H9 (cell line): ENCODE results near the gene ECHDC3. TPM values are rescaled to one million over a fixed set of nuclear protein-coding genes. Genes with fewer than 3 reads are reported as not detected.

ENCODE experiments used
- DNase-seq: peaks from one replicate; pipeline ENCODE4 v3.0.0-alpha.2; 2017
- H2AFZ ChIP-seq: one replicate; pipeline ENCODE4 v1.6.1; 2013; ENCODE audit warnings: mild to moderate bottlenecking, low read length, control low read depth, moderate library complexity
- H2AK5ac ChIP-seq: 2 replicates; pipeline ENCODE4 v1.6.1; 2013; ENCODE audit warnings: low read length, control low read depth, mixed read lengths; ENCODE audit not compliant: insufficient read length
- H2BK120ac ChIP-seq: one replicate; pipeline ENCODE4 v1.6.1; 2013; ENCODE audit warnings: low read depth, mild to moderate bottlenecking, low read length, control low read depth, inconsistent platforms; ENCODE audit not compliant: poor library complexity, severe bottlenecking
- H2BK12ac ChIP-seq: 2 replicates; pipeline ENCODE4 v1.6.1; 2013; ENCODE audit warnings: low read length, control low read depth, mixed read lengths, low read depth; ENCODE audit not compliant: insufficient read length
- H2BK15ac ChIP-seq: 2 replicates; pipeline ENCODE4 v1.6.1; 2013; ENCODE audit warnings: low read depth, low read length, control low read depth
- H2BK20ac ChIP-seq: one replicate; pipeline ENCODE4 v1.6.1; 2013; ENCODE audit warnings: low read depth, mild to moderate bottlenecking, low read length, control low read depth, inconsistent platforms; ENCODE audit not compliant: poor library complexity, severe bottlenecking
- H2BK5ac ChIP-seq: 2 replicates; pipeline ENCODE4 v1.6.1; 2013; ENCODE audit warnings: low read length, control low read depth, mixed read lengths; ENCODE audit not compliant: insufficient read length
- H3K14ac ChIP-seq: 2 replicates; pipeline ENCODE4 v1.6.1; 2013; ENCODE audit warnings: low read length, control low read depth; ENCODE audit not compliant: insufficient read depth
- H3K18ac ChIP-seq: 2 replicates; pipeline ENCODE4 v1.6.1; 2013; ENCODE audit warnings: low read depth, mild to moderate bottlenecking, mixed read lengths, low read length, control low read depth; ENCODE audit not compliant: insufficient read length
- H3K23ac ChIP-seq: 2 replicates; pipeline ENCODE4 v1.6.1; 2013; ENCODE audit warnings: low read length, control low read depth, mixed read lengths, low read depth; ENCODE audit not compliant: insufficient read length
- H3K23me2 ChIP-seq: 2 replicates; pipeline ENCODE4 v1.6.1; 2013; ENCODE audit warnings: low read depth, mild to moderate bottlenecking, mixed read lengths, low read length, control low read depth; ENCODE audit not compliant: insufficient read length, poor library complexity, severe bottlenecking
- H3K27ac ChIP-seq: 2 replicates; pipeline ENCODE4 v1.5.1; 2013; ENCODE audit warnings: low read length, control low read depth, mixed read lengths, low read depth; ENCODE audit not compliant: insufficient read length
- H3K27me3 ChIP-seq: 2 replicates; pipeline ENCODE4 v1.6.1; 2013; ENCODE audit warnings: low read length, control low read depth, inconsistent platforms; ENCODE audit not compliant: insufficient read depth
- H3K4ac ChIP-seq: 2 replicates; pipeline ENCODE4 v1.6.1; 2013; ENCODE audit warnings: low read depth, mild to moderate bottlenecking, control low read depth, inconsistent platforms, low read length, moderate library complexity
- H3K4me1 ChIP-seq: 2 replicates; pipeline ENCODE4 v1.6.1; 2013; ENCODE audit warnings: low read length, control low read depth, inconsistent platforms; ENCODE audit not compliant: insufficient read depth
- H3K4me2 ChIP-seq: 2 replicates; pipeline ENCODE4 v1.6.1; 2013; ENCODE audit warnings: low read length, control low read depth, mixed read lengths; ENCODE audit not compliant: insufficient read length, insufficient read depth
- H3K56ac ChIP-seq: 2 replicates; pipeline ENCODE4 v1.6.1; 2013; ENCODE audit warnings: low read depth, mild to moderate bottlenecking, mixed read lengths, low read length, control low read depth; ENCODE audit not compliant: insufficient read length
- H3K79me1 ChIP-seq: 2 replicates; pipeline ENCODE4 v1.6.1; 2013; ENCODE audit warnings: low read depth, mild to moderate bottlenecking, moderate library complexity, low read length, control low read depth, inconsistent platforms; ENCODE audit not compliant: insufficient read depth, poor library complexity, severe bottlenecking
- H3K79me2 ChIP-seq: 2 replicates; pipeline ENCODE4 v1.6.1; 2013; ENCODE audit warnings: low read length, control low read depth, inconsistent platforms; ENCODE audit not compliant: insufficient read depth
- H3K9ac ChIP-seq: 2 replicates; pipeline ENCODE4 v1.6.1; 2013; ENCODE audit warnings: low read length, control low read depth, mixed read lengths; ENCODE audit not compliant: insufficient read length; ENCODE audit errors: extremely low read depth
- H3K9me3 ChIP-seq: one replicate; pipeline ENCODE4 v1.6.1; 2013; ENCODE audit warnings: low read depth, low read length, inconsistent platforms; ENCODE audit not compliant: control insufficient read depth
- H3T11ph ChIP-seq: one replicate; pipeline ENCODE4 v1.6.1; 2013; ENCODE audit warnings: mild to moderate bottlenecking, low read length, control low read depth, inconsistent platforms
- H4K20me1 ChIP-seq: one replicate; pipeline ENCODE4 v1.6.1; 2013; ENCODE audit not compliant: control insufficient read depth, insufficient read length, insufficient read depth
- H4K5ac ChIP-seq: 2 replicates; pipeline ENCODE4 v1.6.1; 2013; ENCODE audit warnings: low read depth, mild to moderate bottlenecking, mixed read lengths, low read length, control low read depth; ENCODE audit not compliant: insufficient read length
- H4K8ac ChIP-seq: replicated peaks from 2 replicates; pipeline ENCODE4 v1.6.1; 2013; ENCODE audit warnings: low read length, control low read depth, mixed read lengths, low read depth; ENCODE audit not compliant: insufficient read length
- H4K91ac ChIP-seq: 2 replicates; pipeline ENCODE4 v1.6.1; 2013; ENCODE audit warnings: low read depth, mild to moderate bottlenecking, moderate library complexity, mixed read lengths, low read length, control low read depth; ENCODE audit not compliant: insufficient read length
- H3K27ac Mint-ChIP-seq, 3 experiments: 2 replicates in 2 of 3; 3 replicates in 1 of 3; pipeline ENCODE4 v1.8.0; 2020 to 2021; ENCODE audit warnings: mixed read lengths in 3 of 3, mild to moderate bottlenecking in 1 of 3, moderate library complexity in 1 of 3
- H3K27me3 Mint-ChIP-seq: 2 replicates; pipeline ENCODE4 v1.8.0; 2021; ENCODE audit warnings: low read depth, mild to moderate bottlenecking, moderate library complexity, mixed read lengths
- H3K36me3 Mint-ChIP-seq, 3 experiments: 2 replicates in 2 of 3; 3 replicates in 1 of 3; pipeline ENCODE4 v1.8.0; 2020 to 2021; ENCODE audit warnings: low read depth in 3 of 3, mixed read lengths in 3 of 3; ENCODE audit not compliant: insufficient read depth in 1 of 3
- H3K4me1 Mint-ChIP-seq, 2 experiments: 2 replicates each; pipeline ENCODE4 v1.8.0; 2020; ENCODE audit warnings: mixed read lengths in 2 of 2
- H3K4me3 Mint-ChIP-seq, 2 experiments: 2 replicates in 1 of 2; 3 replicates in 1 of 2; pipeline ENCODE4 v1.8.0; 2020 to 2021; ENCODE audit warnings: mild to moderate bottlenecking in 2 of 2, mixed read lengths in 2 of 2, moderate library complexity in 1 of 2
- H3K9me3 Mint-ChIP-seq, 2 experiments: 2 replicates in 1 of 2; 3 replicates in 1 of 2; pipeline ENCODE4 v1.8.0; 2020; ENCODE audit warnings: mild to moderate bottlenecking in 2 of 2, mixed read lengths in 2 of 2, moderate library complexity in 1 of 2
- WGBS: extraction: QIAGEN DNeasy Blood & Tissue Kit; methylation state at CpG from one replicate; pipeline ENCODE4 v1.1.7; 2013; ENCODE audit warnings: missing lambda C conversion rate, low lambda C conversion rate, mixed read lengths; ENCODE audit not compliant: insufficient read length; ENCODE audit errors: extremely low coverage; 5-methylcytosine and 5-hydroxymethylcytosine counted together
- total RNA-seq: library from RNA; stranded (reverse); gene quantifications from 2 replicates; pipeline ENCODE4 v1.2.1, GENCODE V29; 2021
- TF ChIP-seq, protein P1 (sequence below): fragments of 200-600 bp; sonication (generic); conservative IDR thresholded peaks from 3 replicates; pipeline ENCODE4 v1.8.0; 2021; ENCODE audit warnings: antibody characterized with exemption, mild to moderate bottlenecking

ECHDC3 gene
- total RNA-seq, 1 experiment from 2014 or later: 9.3 TPM

DNA sequence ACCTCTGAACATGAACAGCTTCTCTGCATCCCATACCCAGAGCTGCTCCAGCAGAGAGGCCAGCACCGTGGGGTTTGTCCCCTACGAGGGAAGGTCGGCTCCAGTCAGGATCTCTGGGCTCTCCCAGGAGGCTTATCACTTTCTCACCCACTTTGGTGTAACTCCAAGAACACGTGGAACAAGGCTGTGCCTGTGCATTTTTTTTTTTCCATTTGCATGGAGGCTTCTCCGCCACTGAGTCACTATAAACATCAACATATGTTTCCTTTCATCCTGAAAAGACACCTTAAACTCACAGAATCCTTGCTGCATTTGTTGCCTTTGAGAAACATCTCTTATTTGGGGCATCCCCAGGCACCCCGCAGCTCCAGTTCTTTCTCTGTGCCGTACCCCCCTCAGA, 29.4 kb upstream of the ECHDC3 start:
- H3K27me3 Mint-ChIP-seq: no peaks in the 10 kb centered on the region; the same call in none of the 2 replicates
- peaks cover 3 to 6% of the 10 kb centered on the region in 2 experiments for H3K9me3 Mint-ChIP-seq
- Histone ChIP-seq H3T11ph (no peak overlapping the region), H4K5ac (no peak overlapping the region), H2AK5ac (no peak overlapping the region), H4K8ac (no peak overlapping the region), H3K56ac (no peak overlapping the region), H3K4ac (no peak overlapping the region), H2BK15ac (no peak overlapping the region), H4K91ac (no peak overlapping the region), H2BK120ac (no peak overlapping the region), H3K79me1 (no peaks in the 10 kb centered on the region), H3K9ac (no peak overlapping the region), H2BK12ac (no peak overlapping the region), H3K4me1 (no peaks in the 10 kb centered on the region), H3K4me2 (no peak overlapping the region), H3K27ac (no peak overlapping the region), H2BK20ac (no peak overlapping the region), H3K79me2 (no peaks in the 10 kb centered on the region), H3K18ac (no peak overlapping the region), H2AFZ (no peak overlapping the region), H3K9me3 (no peaks in the 10 kb centered on the region), H3K23ac (no peak overlapping the region), H3K14ac (no peak overlapping the region), H4K20me1 (no peaks in the 10 kb centered on the region), H3K27me3 (no peaks in the 10 kb centered on the region), H2BK5ac (no peak overlapping the region), H3K23me2 (no peaks in the 10 kb centered on the region)
- H3K36me3 Mint-ChIP-seq: peaks cover 0 to 3% (median 0%) of the 10 kb centered on the region in 3 experiments; a peak in 1 of 7 replicates
- peaks cover 3 to 7% of the 10 kb centered on the region in 2 experiments; a peak in 1 of 4 replicates for H3K4me1 Mint-ChIP-seq
- no peak overlapping the region for H3K27ac Mint-ChIP-seq
- no peak overlapping the region for H3K4me3 Mint-ChIP-seq
- TF ChIP-seq, protein P1, sequence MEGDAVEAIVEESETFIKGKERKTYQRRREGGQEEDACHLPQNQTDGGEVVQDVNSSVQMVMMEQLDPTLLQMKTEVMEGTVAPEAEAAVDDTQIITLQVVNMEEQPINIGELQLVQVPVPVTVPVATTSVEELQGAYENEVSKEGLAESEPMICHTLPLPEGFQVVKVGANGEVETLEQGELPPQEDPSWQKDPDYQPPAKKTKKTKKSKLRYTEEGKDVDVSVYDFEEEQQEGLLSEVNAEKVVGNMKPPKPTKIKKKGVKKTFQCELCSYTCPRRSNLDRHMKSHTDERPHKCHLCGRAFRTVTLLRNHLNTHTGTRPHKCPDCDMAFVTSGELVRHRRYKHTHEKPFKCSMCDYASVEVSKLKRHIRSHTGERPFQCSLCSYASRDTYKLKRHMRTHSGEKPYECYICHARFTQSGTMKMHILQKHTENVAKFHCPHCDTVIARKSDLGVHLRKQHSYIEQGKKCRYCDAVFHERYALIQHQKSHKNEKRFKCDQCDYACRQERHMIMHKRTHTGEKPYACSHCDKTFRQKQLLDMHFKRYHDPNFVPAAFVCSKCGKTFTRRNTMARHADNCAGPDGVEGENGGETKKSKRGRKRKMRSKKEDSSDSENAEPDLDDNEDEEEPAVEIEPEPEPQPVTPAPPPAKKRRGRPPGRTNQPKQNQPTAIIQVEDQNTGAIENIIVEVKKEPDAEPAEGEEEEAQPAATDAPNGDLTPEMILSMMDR: no peak
- no peak for DNase-seq
- WGBS: no CpG with 5 or more reads among the region's 7 CpGs
